ENCODE measurements around the gene MPZ.
"Not testable (repeated sequence)": the region's sequence is repeated elsewhere in the genome, so short reads cannot be mapped to it uniquely, and the experiment has no call there.

Gene MPZ

DNA sequence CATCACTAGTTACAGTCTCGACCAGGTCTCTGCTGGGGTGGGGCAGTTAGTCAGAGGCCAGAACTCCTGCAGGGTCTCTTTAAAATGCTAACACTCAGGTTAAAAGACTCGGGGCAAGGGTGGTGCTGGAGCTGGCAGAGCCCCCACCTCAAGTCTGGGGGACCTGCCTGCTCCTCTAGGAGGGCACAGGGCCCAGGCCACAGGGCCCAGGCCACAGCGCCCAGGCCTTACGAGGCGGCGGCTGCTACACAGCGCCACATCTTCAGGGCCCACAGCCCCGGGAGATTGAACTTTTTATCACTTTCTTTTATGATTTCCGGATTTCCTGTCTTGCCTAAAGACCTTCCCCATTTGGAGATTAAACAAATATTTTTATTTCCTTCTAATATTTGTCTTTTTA, 10.4 kb downstream of the MPZ start:
- DNase-seq (ENCODE audit: low spot score) = no peak

DNA sequence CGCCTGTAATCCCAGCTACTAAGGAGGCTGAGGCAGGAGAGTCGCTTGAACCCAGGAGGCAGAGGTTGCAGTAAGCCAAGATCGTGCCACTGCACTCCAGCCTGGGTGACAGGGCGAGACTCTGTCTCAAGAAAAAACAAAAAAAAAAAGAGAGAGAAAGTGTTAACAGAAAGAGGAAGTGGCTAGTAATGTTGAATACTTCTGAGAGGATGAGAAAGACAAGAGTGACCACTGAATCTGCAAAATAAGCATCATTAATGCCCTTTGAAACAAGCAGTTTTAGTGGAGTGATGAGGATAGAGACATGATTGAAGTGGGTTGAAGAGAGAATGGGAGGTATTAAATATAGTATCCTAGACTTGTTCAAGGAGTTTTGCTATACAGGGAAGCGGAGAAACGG, 11.7 kb downstream of the MPZ start:
- DNase-seq (ENCODE audit: low spot score) = no peak

- no peak for DNase-seq (ENCODE audit: low spot score)
Observed at GRCh38 chr1:161297415-161297814, 12.4 kb downstream of the MPZ start.

GRCh38 chr1:161290779-161291178, 19.0 kb downstream of the MPZ start:
- DNase-seq (ENCODE audit: low spot score) = no peak

GRCh38 chr1:161287482-161288054, 22.2 kb downstream of the MPZ start:
- DNase-seq (ENCODE audit: low spot score) = no peak

DNA sequence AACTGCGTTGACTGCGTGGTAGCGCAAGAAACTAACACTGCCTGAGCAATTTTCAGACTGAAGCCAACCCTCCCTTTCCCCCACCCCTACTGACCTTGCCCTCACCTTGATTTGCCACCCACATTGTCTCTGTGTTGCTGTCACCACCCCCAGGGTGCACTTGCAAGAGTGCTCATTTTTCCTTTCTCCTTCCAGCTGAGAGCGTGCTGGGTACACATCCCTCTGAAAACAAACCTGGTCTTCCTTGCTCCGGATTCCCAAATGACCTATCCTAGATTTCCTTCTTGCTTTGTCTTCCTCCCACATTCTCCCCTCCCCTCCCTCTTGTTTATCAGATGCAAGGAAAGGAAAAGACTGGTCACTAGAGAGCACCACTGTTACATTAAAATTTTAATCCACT, 24.2 kb downstream of the MPZ start:
- no peak for DNase-seq (ENCODE audit: low spot score)

DNA sequence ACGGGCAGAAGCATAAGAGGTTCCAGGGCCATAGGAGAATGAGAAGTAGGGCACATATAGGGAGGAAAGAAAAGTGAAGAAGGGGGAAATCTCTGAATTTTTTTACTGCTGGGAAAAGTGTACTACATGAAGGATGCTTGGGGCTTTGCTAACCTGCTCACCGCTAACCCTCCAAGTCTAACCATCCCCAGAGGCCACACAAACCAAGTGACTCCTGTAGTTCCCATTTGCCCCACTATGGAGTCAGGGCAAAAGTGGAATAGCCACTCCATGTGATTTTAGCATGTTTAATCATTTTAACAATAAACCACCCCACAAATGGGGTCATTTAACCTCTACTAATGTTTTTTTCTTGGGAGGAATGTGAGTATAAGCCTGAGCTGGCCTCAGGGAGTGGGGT, 24.7 kb downstream of the MPZ start:
- no peak for DNase-seq (ENCODE audit: low spot score)

DNA sequence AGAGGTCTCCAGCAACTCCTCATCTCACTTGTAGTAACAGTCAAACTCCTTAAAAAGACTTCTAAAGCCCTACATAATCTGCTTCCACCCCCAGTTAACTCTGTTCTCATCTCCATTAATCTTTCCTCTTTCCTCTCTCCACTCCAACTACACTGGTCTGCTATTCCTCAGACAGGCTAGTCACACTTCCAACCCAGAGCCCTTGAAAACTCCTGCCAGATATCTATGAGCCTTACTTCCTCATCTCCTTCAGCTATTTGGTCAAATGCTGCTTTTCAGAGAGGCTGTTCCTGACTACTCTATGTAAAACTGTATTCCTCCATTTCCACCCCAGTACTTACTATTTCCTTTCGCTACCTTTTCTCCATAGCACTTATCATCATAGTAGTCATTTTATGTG, 26.8 kb downstream of the MPZ start:
- no peak for DNase-seq (ENCODE audit: low spot score)

DNA sequence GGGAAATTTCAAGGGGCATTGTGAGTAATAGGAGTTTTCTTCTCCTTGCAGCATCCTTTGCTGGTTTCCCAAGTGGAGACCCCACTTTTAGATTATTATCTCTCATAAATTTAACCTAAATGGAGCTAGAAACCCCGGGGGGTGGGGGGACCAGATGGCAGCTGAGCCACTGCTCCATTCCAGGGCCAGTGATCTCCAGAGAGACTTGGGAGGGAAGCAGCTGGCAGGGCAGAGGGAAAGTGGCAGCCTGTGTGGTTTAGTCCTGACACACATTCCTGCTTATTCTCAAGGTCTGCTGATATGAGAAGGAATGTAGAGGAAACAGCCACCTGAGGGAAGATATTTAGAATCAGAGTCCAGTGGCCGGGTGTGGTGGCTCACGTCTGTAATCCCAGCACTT, 34.9 kb downstream of the MPZ start:
- no peak for DNase-seq (ENCODE audit: low spot score)

DNA sequence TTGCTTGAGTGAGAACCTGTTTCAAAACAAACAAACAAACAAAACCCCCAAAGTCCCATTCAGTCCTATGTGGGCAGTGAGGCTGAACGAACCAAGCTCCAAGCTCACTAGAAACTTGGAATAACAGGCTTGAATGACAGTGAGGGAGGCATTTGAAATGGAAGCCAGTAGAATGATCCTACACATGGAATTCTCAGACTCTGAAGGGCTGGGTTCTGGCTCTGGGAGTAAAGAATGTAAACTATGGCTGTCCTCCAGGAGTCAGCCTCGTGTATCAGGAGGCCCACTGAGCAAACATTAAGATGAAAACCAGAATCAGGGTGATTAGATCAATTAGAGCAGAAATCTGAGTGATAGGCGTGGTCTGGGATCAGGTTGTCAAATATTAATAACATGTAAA, 36.4 kb downstream of the MPZ start:
- no peak for DNase-seq (ENCODE audit: low spot score)

GRCh38 chr1:161267321-161267720, 42.4 kb downstream of the MPZ start:
- no peak for DNase-seq (ENCODE audit: low spot score)

DNA sequence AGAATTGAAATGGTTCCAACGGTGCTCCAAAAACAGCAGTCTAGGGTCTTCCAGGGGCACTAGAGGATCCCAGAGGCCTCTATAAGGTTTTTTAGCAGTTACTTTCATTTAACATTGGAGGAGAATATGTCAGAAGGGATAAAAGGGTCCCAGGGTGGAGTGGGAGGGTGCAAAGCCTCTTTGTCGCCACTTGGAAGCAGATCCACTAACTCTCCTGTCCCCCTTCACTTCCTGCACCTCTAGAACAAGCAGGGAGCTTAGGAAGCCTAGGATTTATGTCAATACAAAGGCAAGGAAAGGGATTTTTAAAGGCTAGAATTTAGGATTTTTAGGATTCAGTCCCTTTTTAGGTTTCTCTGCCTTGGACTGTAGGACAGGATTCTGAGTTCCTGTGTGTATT, 42.9 kb downstream of the MPZ start:
- DNase-seq (ENCODE audit: low spot score) = no peak

DNA sequence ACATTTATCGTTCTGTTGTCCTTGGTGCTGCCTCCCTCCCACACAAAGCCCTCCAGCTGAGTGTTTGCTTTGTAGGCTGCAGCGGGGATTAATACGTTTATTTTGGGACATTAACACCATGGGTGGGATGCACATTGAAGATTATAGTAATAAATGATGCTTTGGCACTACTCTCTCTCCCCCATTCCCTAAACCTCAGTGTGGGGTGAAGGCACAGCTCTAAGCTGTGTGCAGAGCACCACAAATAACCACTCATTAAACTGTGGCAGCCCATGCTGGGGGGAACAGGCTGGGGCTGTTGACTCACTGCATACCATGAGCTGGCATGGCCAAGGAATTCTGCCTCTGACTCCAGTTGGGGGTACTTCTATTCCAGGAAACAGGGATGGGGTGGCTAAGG, 43.6 kb downstream of the MPZ start:
- no peak for DNase-seq (ENCODE audit: low spot score)

GRCh38 chr1:161265305-161265704, 44.5 kb downstream of the MPZ start:
- no peak for DNase-seq (ENCODE audit: low spot score)

DNA sequence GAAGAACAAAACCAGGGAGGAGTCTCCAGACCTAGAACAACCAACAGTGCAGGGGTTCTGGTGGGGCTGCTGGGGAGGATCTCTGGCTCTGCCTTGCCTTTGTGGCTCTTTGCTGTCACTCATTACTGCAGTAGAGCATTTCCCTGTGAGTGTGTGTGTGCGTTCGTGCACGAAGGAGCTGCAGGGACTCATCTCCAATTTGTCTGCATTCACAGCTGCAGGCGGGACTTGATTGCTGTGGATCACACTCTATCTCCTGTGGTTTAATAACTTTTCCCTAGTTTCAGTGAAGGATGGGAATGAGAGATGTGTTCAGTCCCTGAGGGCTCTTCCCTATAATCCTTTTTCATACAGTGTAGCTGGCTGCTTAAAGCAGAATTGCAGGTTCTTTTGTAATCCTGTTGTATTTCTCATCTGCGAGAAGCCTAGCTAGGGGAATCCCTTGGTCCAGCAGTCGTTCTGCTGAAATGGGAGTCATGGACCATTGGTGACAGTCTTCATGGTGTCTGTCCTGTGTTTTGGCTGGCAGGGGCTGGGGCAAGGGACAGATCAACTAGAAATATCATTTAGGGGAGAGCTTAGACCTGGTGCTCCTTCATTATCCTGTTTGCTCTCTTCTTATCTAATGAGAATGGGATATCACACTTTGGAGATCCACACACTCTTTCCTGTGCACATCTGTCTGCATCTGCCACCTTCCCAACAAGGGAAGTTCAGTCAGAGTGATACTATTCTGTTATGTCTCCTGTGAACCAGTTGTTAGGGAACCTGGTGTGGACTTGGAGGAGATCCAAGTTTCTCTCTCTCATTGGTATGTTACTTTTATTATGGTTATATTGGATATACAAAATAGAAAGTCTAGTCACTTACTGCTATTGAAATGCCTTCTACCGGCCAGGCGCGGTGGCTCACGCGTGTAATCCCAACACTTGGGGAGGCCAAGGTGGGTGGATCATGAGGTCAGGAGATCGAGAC, 48.2 kb downstream of the MPZ start:
- no peak for DNase-seq (ENCODE audit: low spot score)

DNA sequence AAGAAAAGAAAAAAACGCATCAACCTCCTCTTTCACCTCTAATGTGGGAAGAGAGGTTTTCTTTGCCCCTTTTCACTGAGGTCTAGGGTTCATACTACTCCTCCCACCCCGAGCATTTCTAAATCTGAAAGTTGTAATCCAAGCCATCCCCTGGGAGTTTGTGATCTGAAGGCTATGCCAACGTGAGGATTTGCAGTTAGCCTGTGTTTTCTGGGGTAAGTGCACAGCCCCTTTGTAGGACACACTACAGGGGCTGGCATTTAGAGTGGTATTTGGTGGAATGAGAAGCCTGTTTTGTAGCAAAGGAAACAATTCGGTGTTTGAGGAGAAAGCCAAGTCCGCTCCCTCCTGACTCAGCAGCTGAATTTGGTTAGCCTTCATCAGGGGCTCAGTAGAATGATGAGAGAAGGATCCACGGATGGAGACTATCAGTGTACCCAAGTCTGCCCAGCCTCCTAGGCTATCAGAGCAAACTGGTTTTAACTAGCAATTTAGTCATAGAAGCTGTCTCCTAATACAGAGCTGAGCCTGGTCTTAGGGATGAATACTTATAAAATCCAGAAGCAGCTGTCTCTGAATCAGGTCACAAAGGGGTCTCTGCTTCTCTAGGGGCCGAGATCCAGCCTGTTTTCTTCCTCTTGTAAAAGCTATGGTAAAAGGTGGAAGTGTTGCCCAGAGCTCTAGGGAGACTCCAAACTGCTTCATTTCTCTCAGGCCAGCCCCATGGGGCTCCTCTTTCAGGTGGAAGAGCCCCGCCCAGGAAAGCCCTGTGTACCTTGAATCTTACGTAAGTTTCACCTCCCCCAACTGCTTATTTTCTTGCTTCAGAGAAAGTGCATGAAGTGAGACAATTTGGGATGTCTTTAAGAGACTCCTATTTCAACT, 49.1 kb downstream of the MPZ start:
- peak; percentile 33 for DNase-seq (ENCODE audit: low spot score)

DNA sequence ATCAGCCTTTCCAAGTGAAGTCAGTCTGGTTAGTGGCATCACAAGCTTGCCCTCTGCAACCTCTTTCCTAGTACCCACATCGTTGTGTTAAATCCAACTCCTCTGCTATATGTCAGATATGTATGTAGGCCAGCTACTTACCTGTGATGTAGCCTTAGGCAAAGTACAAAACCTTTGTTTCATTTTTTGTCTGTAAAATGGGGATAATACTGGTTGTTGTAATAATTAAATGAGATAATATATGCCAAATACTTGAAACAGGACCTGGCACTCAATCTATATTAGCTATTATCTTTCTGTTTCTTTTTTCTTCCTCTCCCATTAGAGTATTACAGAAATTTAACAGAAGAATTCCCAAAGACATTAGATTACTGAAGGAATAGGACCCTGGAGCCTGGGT, 50.0 kb downstream of the MPZ start:
- DNase-seq (ENCODE audit: low spot score) = no peak

- DNase-seq (ENCODE audit: low spot score) = no peak
Observed at GRCh38 chr1:161259345-161259702, 50.4 kb downstream of the MPZ start.

DNA sequence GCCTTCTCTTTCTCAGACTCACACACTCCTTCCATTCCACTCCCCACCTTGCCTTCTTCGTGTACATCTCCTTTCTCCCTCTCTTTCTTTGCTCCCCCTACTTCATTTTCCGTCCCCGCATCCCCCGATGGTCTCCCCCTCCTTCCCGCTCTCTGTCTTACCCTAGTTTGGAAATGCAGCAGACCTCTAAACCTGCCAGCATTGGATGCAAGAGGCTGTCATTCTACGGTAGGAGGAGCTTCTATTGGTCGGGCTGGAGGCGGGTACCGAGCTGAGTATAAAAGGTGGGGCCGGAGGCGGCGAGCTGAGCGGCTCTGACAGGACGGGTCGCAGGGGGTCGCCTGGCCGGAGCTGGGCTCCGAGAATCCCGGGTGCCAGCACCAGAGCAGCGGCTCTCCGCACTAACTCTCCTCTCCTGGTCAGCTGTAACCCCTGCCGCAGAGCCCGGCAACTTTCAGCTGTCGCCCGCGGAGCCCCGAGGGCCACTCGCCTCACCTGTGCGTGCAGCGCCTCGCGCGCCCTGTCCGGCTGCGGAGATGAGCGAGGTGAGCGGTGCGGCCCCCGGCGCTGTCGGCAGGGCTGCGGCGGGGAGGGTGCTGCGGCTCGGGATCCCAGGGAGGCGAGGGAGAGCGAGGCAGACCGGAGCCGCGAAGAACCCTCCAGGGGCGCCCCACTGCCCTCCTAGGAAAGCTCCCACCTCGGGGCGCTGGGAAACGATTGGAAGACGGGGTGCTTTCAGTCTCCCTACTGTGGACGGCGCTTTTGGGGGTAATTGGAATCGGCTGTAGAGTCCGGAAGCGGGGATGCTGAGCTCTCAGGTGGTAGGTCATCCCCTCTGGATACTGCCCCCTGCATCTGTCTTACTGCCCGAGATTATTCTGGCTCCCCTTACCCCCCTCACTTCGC, 51.1 kb downstream of the MPZ start, which contains the start of gene PCP4L1:
PCP4L1 (plus strand) TSS at position 307 of the 906 bp plus-strand sequence; CDS start at position 537, 230 bp downstream.
- no peak for DNase-seq (ENCODE audit: low spot score)

GRCh38 chr1:161257109-161257508, 52.7 kb downstream of the MPZ start:
- not testable (repeated sequence) for DNase-seq (ENCODE audit: low spot score)

GRCh38 chr1:161255955-161256520, 53.7 kb downstream of the MPZ start:
- DNase-seq (ENCODE audit: low spot score) = not testable (repeated sequence)
